ENCODE results near the gene RALGPS1.

Gene RALGPS1

DNA sequence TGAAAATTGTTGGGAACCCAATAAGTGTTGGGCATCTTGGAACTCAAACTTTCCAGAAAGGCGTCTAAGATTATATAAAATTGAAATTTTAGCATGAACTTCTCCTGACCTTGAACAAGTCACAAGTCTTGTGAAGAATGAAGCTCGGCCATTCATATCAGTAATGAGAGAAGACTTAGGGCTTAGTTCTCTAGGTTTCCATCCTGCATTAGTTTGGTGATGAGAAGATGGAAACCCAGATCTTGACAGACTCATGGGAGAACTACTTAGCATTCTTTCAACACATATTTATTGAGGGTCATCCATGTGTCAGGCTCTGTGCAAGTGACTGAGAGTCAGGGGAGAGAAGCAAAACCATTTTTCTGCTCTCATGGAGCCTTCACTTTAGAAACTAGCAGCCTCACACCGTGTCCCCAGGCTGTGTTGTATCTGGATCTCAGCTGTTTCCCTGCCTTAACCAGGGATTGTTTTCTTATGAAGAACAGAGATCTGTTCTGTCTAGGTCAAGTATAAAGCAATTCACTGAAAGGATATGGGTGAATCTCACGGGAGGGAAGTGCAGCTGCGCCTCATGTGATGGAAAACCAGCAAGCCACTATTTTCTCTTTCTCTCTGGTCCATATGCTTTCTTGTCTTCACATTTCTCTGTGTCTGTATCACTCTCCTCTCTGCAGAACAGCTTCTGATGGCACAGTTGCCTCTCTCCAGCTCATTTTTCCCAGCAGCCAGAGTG lies 353.4 kb downstream of the RALGPS1 start:
- DNase-seq, result no peak

DNA sequence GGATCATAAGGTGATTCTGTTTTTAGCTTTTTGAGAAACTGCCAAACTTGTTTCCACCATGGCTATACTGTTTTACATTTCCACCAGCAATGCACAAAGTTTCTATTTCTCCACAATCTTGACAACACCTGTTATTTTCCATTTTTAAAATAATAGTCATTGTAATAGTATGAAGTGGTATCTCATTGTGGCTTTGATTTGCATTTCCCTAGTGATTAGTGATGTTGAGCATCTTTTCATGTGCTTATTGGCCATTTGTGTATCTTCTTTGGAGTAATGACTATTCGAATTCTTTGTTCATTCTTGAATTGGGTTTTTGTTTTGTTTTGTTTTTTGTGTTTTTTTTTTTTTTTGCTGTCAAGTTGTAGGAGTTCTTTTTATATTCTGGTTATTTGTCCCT lies 354.9 kb downstream of the RALGPS1 start:
- DNase-seq, result no peak
